ENCODE results near the gene INPP5J. TPM values are rescaled to one million over a fixed set of nuclear protein-coding genes. Genes with fewer than 3 reads are reported as not detected.

INPP5J gene
- polyA plus RNA-seq, 1 donor from 2014 or later, result 3.7 TPM

- H3K9ac ChIP-seq (ENCODE audit: low read length), result no peak overlapping the region
- no peak overlapping the region for H3K27ac ChIP-seq (ENCODE audit: low read length)
- H3K79me2 ChIP-seq (replicated peaks; ENCODE audit: insufficient read depth, low read length), result peaks cover 4% of the 10 kb centered on the region
- TF ChIP-seq, protein P1, sequence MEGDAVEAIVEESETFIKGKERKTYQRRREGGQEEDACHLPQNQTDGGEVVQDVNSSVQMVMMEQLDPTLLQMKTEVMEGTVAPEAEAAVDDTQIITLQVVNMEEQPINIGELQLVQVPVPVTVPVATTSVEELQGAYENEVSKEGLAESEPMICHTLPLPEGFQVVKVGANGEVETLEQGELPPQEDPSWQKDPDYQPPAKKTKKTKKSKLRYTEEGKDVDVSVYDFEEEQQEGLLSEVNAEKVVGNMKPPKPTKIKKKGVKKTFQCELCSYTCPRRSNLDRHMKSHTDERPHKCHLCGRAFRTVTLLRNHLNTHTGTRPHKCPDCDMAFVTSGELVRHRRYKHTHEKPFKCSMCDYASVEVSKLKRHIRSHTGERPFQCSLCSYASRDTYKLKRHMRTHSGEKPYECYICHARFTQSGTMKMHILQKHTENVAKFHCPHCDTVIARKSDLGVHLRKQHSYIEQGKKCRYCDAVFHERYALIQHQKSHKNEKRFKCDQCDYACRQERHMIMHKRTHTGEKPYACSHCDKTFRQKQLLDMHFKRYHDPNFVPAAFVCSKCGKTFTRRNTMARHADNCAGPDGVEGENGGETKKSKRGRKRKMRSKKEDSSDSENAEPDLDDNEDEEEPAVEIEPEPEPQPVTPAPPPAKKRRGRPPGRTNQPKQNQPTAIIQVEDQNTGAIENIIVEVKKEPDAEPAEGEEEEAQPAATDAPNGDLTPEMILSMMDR (IDR thresholded peaks at IDR 0.05; ENCODE audit: poor library complexity, severe bottlenecking), result no peak
- TF ChIP-seq MXI1 (conservative IDR thresholded peaks at IDR 0.05; ENCODE audit: poor library complexity, severe bottlenecking) (no peak), POLR2AphosphoS5 (IDR thresholded peaks at IDR 0.05) (no peak), REST (IDR thresholded peaks at IDR 0.05; ENCODE audit: borderline replicate concordance) (no peak), EZH2 (IDR thresholded peaks at IDR 0.05; ENCODE audit: borderline replicate concordance, insufficient read depth, low read length, poor library complexity, severe bottlenecking) (no peak), EP300 (conservative IDR thresholded peaks at IDR 0.05; ENCODE audit: poor library complexity, severe bottlenecking) (no peak), SMC3 (conservative IDR thresholded peaks at IDR 0.05; ENCODE audit: poor library complexity) (no peak), RAD21 (conservative IDR thresholded peaks at IDR 0.05) (no peak), TAF1 (IDR thresholded peaks at IDR 0.05; ENCODE audit: low read depth) (no peak)
- H4K20me1 ChIP-seq (ENCODE audit: insufficient read depth), result no peaks in the 10 kb centered on the region
- no peak overlapping the region for H3K4me2 ChIP-seq (ENCODE audit: low read length)
- H3K4me3 ChIP-seq (ENCODE audit: low read length), result no peak overlapping the region
- H3K9me3 ChIP-seq (ENCODE audit: low read length), result no peaks in the 10 kb centered on the region
- H2AFZ ChIP-seq (ENCODE audit: low read depth, low read length), result no peak overlapping the region
- H3K9me2 ChIP-seq (ENCODE audit: insufficient read depth, low read length), result no peaks in the 10 kb centered on the region
- H3K36me3 ChIP-seq (ENCODE audit: insufficient read depth, low read length), result no peaks in the 10 kb centered on the region
- no peaks in the 10 kb centered on the region for H3F3A ChIP-seq (ENCODE audit: insufficient read depth, low read length, poor library complexity, severe bottlenecking)
- no peaks in the 10 kb centered on the region for H3K27me3 ChIP-seq (ENCODE audit: insufficient read depth, low read depth, low read length)
Measured at GRCh38 chr22:31173386-31174145, 50.8 kb downstream of the INPP5J start.

GRCh38 chr22:31176923-31177322 lies 54.2 kb downstream of the INPP5J start:
- Histone ChIP-seq H4K20me1 (ENCODE audit: insufficient read depth) (no peaks in the 10 kb centered on the region), H3K9me3 (ENCODE audit: low read length) (no peaks in the 10 kb centered on the region), H3K9me2 (ENCODE audit: insufficient read depth, low read length) (no peaks in the 10 kb centered on the region), H3K9ac (ENCODE audit: low read length) (no peak overlapping the region), H2AFZ (ENCODE audit: low read depth, low read length) (no peak overlapping the region), H3K27me3 (ENCODE audit: insufficient read depth, low read depth, low read length) (no peaks in the 10 kb centered on the region), H3K4me3 (ENCODE audit: low read length) (no peak overlapping the region), H3K36me3 (ENCODE audit: insufficient read depth, low read length) (no peaks in the 10 kb centered on the region), H3K27ac (ENCODE audit: low read length) (no peak overlapping the region), H3F3A (ENCODE audit: insufficient read depth, low read length, poor library complexity, severe bottlenecking) (no peaks in the 10 kb centered on the region), H3K79me2 (replicated peaks; ENCODE audit: insufficient read depth, low read length) (no peaks in the 10 kb centered on the region), H3K4me2 (ENCODE audit: low read length) (no peak overlapping the region)
- TF ChIP-seq REST (IDR thresholded peaks at IDR 0.05; ENCODE audit: borderline replicate concordance) (no peak), EP300 (conservative IDR thresholded peaks at IDR 0.05; ENCODE audit: poor library complexity, severe bottlenecking) (no peak), MXI1 (conservative IDR thresholded peaks at IDR 0.05; ENCODE audit: poor library complexity, severe bottlenecking) (no peak), EZH2 (IDR thresholded peaks at IDR 0.05; ENCODE audit: borderline replicate concordance, insufficient read depth, low read length, poor library complexity, severe bottlenecking) (no peak), TAF1 (IDR thresholded peaks at IDR 0.05; ENCODE audit: low read depth) (no peak), RAD21 (conservative IDR thresholded peaks at IDR 0.05) (no peak)
- TF ChIP-seq, protein P1 (IDR thresholded peaks at IDR 0.05; ENCODE audit: poor library complexity, severe bottlenecking), result no peak
